ELR (cell line): ENCODE measurements around the gene DCDC2C.

ENCODE experiments used
- DNase-seq: peaks from one replicate; pipeline ENCODE4 v3.0.0-alpha.2; 2015; ENCODE audit warnings: low read depth

DCDC2C gene

GRCh38 chr2:3743951-3744555 lies 40.7 kb downstream of the DCDC2C start:
- DNase-seq = no peak

GRCh38 chr2:3745920-3746319 lies 42.5 kb downstream of the DCDC2C start:
- no peak for DNase-seq

- DNase-seq = no peak
These were observed 43.8 kb downstream of the DCDC2C start for GRCh38 chr2:3747032-3747654.

- DNase-seq = no peak
These were observed 44.5 kb downstream of the DCDC2C start for GRCh38 chr2:3747826-3748225.

GRCh38 chr2:3749201-3749600 lies 45.8 kb downstream of the DCDC2C start:
- no peak for DNase-seq

GRCh38 chr2:3751251-3751650 lies 47.9 kb downstream of the DCDC2C start:
- DNase-seq = no peak

GRCh38 chr2:3751806-3752205 lies 48.4 kb downstream of the DCDC2C start:
- no peak for DNase-seq

- no peak for DNase-seq
These were observed 49.0 kb downstream of the DCDC2C start for GRCh38 chr2:3752376-3752775.

GRCh38 chr2:3753561-3753960 lies 50.2 kb downstream of the DCDC2C start:
- no peak for DNase-seq

GRCh38 chr2:3754280-3754679 lies 50.9 kb downstream of the DCDC2C start:
- DNase-seq = no peak

- no peak for DNase-seq
These were observed 51.4 kb downstream of the DCDC2C start for GRCh38 chr2:3754795-3755194.

- DNase-seq = no peak
These were observed 51.9 kb downstream of the DCDC2C start for GRCh38 chr2:3755277-3755676.

GRCh38 chr2:3756306-3756705 lies 52.9 kb downstream of the DCDC2C start:
- DNase-seq = no peak

- DNase-seq = no peak
These were observed 55.5 kb downstream of the DCDC2C start for GRCh38 chr2:3758906-3759305.

- peak; percentile 8 for DNase-seq
These were observed 56.0 kb downstream of the DCDC2C start for GRCh38 chr2:3759331-3759730.

- no peak for DNase-seq
These were observed 56.4 kb downstream of the DCDC2C start for GRCh38 chr2:3759761-3760160.

- DNase-seq = no peak
These were observed 57.9 kb downstream of the DCDC2C start for GRCh38 chr2:3761272-3761671.

- no peak for DNase-seq
These were observed 59.5 kb downstream of the DCDC2C start for GRCh38 chr2:3762771-3763447.

GRCh38 chr2:3766824-3767223 lies 63.4 kb downstream of the DCDC2C start:
- no peak for DNase-seq

- DNase-seq = no peak
These were observed 65.8 kb downstream of the DCDC2C start for GRCh38 chr2:3768960-3769765.

- DNase-seq = no peak
These were observed 66.4 kb downstream of the DCDC2C start for GRCh38 chr2:3769766-3770165.

- DNase-seq = no peak
These were observed 67.5 kb downstream of the DCDC2C start for GRCh38 chr2:3770724-3771415.
